Measurements from ENCODE around the gene LRRC31.

LRRC31 gene

DNA sequence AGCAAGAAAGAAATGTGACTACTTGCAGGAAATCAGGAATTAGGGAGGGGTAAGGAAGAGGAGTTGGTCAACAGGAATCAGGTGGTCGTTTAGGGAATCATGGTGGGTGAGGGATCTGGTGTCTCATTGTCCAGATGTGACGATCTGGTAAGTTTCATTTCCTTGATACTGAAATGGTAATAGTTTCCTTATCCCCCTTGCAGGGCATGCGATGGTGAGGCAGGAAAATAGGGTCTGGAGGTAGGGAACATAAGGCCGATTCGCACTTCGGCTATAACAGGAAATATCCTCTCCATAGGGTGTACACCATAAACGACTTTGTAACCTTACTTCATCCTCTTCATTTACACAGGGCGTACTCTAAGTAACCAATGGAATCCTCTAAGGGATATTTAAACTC is 56.5 kb downstream of the LRRC31 start:
- H3K4me3 ChIP-seq (ENCODE audit: low read depth, low read length) = no peak overlapping the region
- in situ Hi-C loops (cut with HindIII; ENCODE audit: low sequenced_read_pairs) = no loop called here
- TF ChIP-seq, protein P1, sequence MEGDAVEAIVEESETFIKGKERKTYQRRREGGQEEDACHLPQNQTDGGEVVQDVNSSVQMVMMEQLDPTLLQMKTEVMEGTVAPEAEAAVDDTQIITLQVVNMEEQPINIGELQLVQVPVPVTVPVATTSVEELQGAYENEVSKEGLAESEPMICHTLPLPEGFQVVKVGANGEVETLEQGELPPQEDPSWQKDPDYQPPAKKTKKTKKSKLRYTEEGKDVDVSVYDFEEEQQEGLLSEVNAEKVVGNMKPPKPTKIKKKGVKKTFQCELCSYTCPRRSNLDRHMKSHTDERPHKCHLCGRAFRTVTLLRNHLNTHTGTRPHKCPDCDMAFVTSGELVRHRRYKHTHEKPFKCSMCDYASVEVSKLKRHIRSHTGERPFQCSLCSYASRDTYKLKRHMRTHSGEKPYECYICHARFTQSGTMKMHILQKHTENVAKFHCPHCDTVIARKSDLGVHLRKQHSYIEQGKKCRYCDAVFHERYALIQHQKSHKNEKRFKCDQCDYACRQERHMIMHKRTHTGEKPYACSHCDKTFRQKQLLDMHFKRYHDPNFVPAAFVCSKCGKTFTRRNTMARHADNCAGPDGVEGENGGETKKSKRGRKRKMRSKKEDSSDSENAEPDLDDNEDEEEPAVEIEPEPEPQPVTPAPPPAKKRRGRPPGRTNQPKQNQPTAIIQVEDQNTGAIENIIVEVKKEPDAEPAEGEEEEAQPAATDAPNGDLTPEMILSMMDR (IDR thresholded peaks at IDR 0.05; ENCODE audit: low read depth, low read length, missing control alignments) = no peak
- DNase-seq (ENCODE audit: low read depth) = no peak

- in situ Hi-C loops (cut with HindIII; ENCODE audit: low sequenced_read_pairs) = no loop called here
- TF ChIP-seq, protein P1 (IDR thresholded peaks at IDR 0.05; ENCODE audit: low read depth, low read length, missing control alignments) = no peak
- DNase-seq (ENCODE audit: low read depth) = peak; percentile 12
- peak within 1 kb of the TSS; percentile 35 for H3K4me3 ChIP-seq (ENCODE audit: low read depth, low read length)
These were observed 57.2 kb downstream of the LRRC31 start, which contains the start of the genes LRRC34 and LRRIQ4 for GRCh38 chr3:169812332-169813235. TSS of gene LRRC34 (minus strand) at chr3:169812904. CDS start at chr3:169812548, 356 bp downstream. TSS of gene LRRIQ4 (plus strand) at chr3:169812870. CDS start at chr3:169821922, 9,052 bp downstream.

GRCh38 chr3:169811631-169812331 is 58.0 kb downstream of the LRRC31 start:
- TF ChIP-seq, protein P1 (IDR thresholded peaks at IDR 0.05; ENCODE audit: low read depth, low read length, missing control alignments) = no peak
- H3K4me3 ChIP-seq (ENCODE audit: low read depth, low read length) = peak overlapping the region; percentile 35
- in situ Hi-C loops (cut with HindIII; ENCODE audit: low sequenced_read_pairs) = no loop called here
- peak; percentile 19 for DNase-seq (ENCODE audit: low read depth)

- in situ Hi-C loops (cut with HindIII; ENCODE audit: low sequenced_read_pairs) = no loop called here
- no peak overlapping the region for H3K4me3 ChIP-seq (ENCODE audit: low read depth, low read length)
- no peak for DNase-seq (ENCODE audit: low read depth)
- TF ChIP-seq, protein P1 (IDR thresholded peaks at IDR 0.05; ENCODE audit: low read depth, low read length, missing control alignments) = no peak
These were observed 60.4 kb downstream of the LRRC31 start for GRCh38 chr3:169809230-169809795.

- DNase-seq (ENCODE audit: low read depth) = no peak
- TF ChIP-seq, protein P1 (IDR thresholded peaks at IDR 0.05; ENCODE audit: low read depth, low read length, missing control alignments) = no peak
- no peak overlapping the region for H3K4me3 ChIP-seq (ENCODE audit: low read depth, low read length)
- in situ Hi-C loops (cut with HindIII; ENCODE audit: low sequenced_read_pairs) = no loop called here
These were observed 65.1 kb downstream of the LRRC31 start for GRCh38 chr3:169804681-169805080.

DNA sequence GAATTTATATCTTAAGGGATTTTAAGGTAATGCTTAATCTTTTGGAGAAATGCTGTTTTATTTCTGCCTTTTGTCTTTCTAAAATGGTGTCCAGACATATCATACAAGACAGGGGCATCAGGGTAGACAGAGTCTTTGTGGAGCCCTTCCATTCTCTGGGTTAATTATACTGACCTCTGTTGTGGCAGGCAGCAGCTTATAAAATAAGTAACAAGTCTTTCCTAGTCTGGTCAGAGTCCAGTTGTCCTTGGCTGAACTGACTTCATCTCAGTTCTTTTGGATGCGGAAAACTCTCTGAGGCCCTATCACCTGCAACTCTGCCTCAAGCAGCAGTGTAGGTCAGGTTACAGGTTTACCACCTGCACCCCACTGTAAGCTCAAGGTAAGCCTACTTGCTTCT is 77.4 kb downstream of the LRRC31 start:
- DNase-seq (ENCODE audit: low read depth) = no peak
- in situ Hi-C loops (cut with HindIII; ENCODE audit: low sequenced_read_pairs) = no loop called here
- no peak overlapping the region for H3K4me3 ChIP-seq (ENCODE audit: low read depth, low read length)
- TF ChIP-seq, protein P1 (IDR thresholded peaks at IDR 0.05; ENCODE audit: low read depth, low read length, missing control alignments) = no peak
